Measurements from ENCODE around the gene RFX5. TPM values are rescaled to one million over a fixed set of nuclear protein-coding genes. Genes with fewer than 3 reads are reported as not detected.
"Not testable (repeated sequence)": the region's sequence is repeated elsewhere in the genome, so short reads cannot be mapped to it uniquely, and the experiment has no call there.

RFX5 gene
- total RNA-seq, 4 donors from 2014 or later, result 17.7 to 61.0 (median 35.4) TPM

GRCh38 chr1:151390221-151391078 lies 43.4 kb upstream of the RFX5 start:
- H3K27me3 ChIP-seq; intact Hi-C loops (cut with DNase I; ENCODE audit: low total_unique reads); H3K4me3 ChIP-seq; H3K9me3 ChIP-seq; H3K36me3 ChIP-seq: not testable (repeated sequence)
- WGBS, 2 donors (ENCODE audit: low coverage in 1 of 2), result 31 to 45% methylated on average over 12 to 22 of the region's 22 CpGs
- TF ChIP-seq POLR2AphosphoS5 (IDR thresholded peaks at IDR 0.05), result peak in 1 of 3 donors; percentile 53
- peak; percentile 89 for DNase-seq
- Histone ChIP-seq H3K27ac (peak overlapping the region; percentile 66 to 81 (median 71)), H3K4me1 (peaks cover 0 to 17% (median 0%) of the 10 kb centered on the region in 4 donors)
- in situ Hi-C loops (cut with MboI; ENCODE audit: low pct_ligation_motif_present in 1 of 4, low pct_unique_long_range_greater_than_20kb in 1 of 4, low sequenced_read_pairs in 3 of 4), result loop anchor here in 1 of 4 donors (10.0 kb wide), 1 partner anchor 86 kb away; no protein-coding TSS in a partner anchor

DNA sequence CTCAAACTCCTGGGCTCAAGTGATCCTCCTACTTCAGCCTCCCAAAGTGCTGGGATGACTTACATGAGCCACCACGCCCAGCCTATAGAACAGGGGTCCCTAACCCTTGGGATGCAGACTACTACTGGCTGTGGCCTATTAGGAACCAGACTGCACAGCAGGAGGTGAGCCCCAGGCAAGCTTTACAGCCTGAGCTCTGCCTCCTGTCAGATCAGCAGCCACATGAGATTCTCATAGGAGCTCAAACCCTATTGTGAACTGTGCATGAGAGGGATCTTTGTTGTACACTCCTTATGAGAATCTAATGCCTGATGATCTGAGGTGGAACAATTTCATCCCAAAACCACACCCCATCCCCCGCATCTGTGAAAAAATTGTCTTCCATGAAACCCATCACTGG lies 39.0 kb upstream of the RFX5 start:
- no peaks in the 10 kb centered on the region for H3K36me3 ChIP-seq
- no peaks in the 10 kb centered on the region for H3K9me3 ChIP-seq
- no peak overlapping the region for H3K4me3 ChIP-seq
- DNase-seq, result no peak
- TF ChIP-seq EP300 (IDR thresholded peaks at IDR 0.05; ENCODE audit: low read depth), result no peak
- TF ChIP-seq POLR2A (IDR thresholded peaks at IDR 0.05), result no peak
- no peak for TF ChIP-seq POLR2AphosphoS5 (IDR thresholded peaks at IDR 0.05)
- TF ChIP-seq, protein P1, sequence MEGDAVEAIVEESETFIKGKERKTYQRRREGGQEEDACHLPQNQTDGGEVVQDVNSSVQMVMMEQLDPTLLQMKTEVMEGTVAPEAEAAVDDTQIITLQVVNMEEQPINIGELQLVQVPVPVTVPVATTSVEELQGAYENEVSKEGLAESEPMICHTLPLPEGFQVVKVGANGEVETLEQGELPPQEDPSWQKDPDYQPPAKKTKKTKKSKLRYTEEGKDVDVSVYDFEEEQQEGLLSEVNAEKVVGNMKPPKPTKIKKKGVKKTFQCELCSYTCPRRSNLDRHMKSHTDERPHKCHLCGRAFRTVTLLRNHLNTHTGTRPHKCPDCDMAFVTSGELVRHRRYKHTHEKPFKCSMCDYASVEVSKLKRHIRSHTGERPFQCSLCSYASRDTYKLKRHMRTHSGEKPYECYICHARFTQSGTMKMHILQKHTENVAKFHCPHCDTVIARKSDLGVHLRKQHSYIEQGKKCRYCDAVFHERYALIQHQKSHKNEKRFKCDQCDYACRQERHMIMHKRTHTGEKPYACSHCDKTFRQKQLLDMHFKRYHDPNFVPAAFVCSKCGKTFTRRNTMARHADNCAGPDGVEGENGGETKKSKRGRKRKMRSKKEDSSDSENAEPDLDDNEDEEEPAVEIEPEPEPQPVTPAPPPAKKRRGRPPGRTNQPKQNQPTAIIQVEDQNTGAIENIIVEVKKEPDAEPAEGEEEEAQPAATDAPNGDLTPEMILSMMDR (IDR thresholded peaks at IDR 0.05), result no peak
- in situ Hi-C loops (cut with MboI; ENCODE audit: low pct_ligation_motif_present in 1 of 4, low pct_unique_long_range_greater_than_20kb in 1 of 4, low sequenced_read_pairs in 3 of 4), result no loop called here
- H3K27me3 ChIP-seq, result no peaks in the 10 kb centered on the region
- intact Hi-C loops (cut with DNase I; ENCODE audit: low total_unique reads), result no loop called here
- H3K27ac ChIP-seq, result no peak overlapping the region
- 74% methylated on average over 2 of the region's 2 CpGs; no CpG with 5 or more reads in 1 of the 2 donors for WGBS, 2 donors (ENCODE audit: low coverage in 1 of 2)
- H3K4me1 ChIP-seq, result peaks cover 0 to 5% (median 0%) of the 10 kb centered on the region in 4 donors

GRCh38 chr1:151384584-151384983 lies 37.5 kb upstream of the RFX5 start:
- peaks cover 0 to 6% (median 0%) of the 10 kb centered on the region in 4 donors for H3K4me1 ChIP-seq
- DNase-seq, result no peak
- H3K27me3 ChIP-seq, result no peaks in the 10 kb centered on the region
- 63 to 77% methylated on average over 3 of the region's 3 CpGs for WGBS, 2 donors (ENCODE audit: low coverage in 1 of 2)
- H3K27ac ChIP-seq, result no peak overlapping the region
- H3K4me3 ChIP-seq, result no peak overlapping the region
- no peaks in the 10 kb centered on the region for H3K9me3 ChIP-seq
- H3K36me3 ChIP-seq, result no peaks in the 10 kb centered on the region
- in situ Hi-C loops (cut with MboI; ENCODE audit: low pct_ligation_motif_present in 1 of 4, low pct_unique_long_range_greater_than_20kb in 1 of 4, low sequenced_read_pairs in 3 of 4), result no loop called here
- intact Hi-C loops (cut with DNase I; ENCODE audit: low total_unique reads), result no loop called here
- no peak for TF ChIP-seq POLR2A (IDR thresholded peaks at IDR 0.05)
- TF ChIP-seq, protein P1 (IDR thresholded peaks at IDR 0.05), result no peak
- no peak for TF ChIP-seq EP300 (IDR thresholded peaks at IDR 0.05; ENCODE audit: low read depth)
- no peak for TF ChIP-seq POLR2AphosphoS5 (IDR thresholded peaks at IDR 0.05)

DNA sequence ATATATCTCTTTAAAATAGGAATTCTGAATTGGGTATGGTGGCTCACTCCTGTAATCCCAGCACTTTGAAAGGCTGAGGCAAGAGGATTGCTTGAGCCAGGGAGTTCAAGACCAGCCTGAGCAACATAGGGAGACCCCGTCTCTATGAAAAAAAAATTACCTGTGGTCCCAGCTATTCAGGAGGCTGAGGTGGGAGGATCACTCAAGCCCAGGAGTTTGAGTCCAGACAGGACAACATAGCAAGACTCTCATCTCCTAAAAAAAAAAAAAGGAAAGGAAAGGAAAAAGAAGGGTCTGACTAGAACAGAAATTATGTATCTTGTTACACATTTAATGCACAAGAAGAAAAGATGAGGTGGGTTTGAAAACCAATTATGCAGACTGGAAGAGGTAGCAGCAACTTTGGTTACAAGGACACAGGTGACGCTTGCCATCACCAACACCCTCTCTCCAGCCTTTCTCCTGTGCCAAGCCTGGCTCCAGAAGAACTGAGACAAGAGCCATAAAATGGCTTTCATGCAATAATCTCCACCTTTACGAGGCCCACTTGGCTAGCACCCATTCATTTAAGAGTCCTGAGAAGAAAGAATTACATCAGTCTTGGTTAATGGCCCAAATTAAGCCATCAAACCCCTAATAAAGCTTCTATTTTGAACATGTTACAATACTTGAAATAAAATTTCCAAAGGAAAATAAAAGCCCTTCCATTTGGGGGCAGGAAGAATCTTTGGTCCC lies 30.3 kb upstream of the RFX5 start:
- no peaks in the 10 kb centered on the region for H3K36me3 ChIP-seq
- peak overlapping the region; percentile 59 to 71 (median 65) for H3K27ac ChIP-seq
- TF ChIP-seq EP300 (IDR thresholded peaks at IDR 0.05; ENCODE audit: low read depth) (no peak), POLR2AphosphoS5 (IDR thresholded peaks at IDR 0.05) (peak in 1 of 3 donors; percentile 16)
- no peak overlapping the region for H3K4me3 ChIP-seq
- no peaks in the 10 kb centered on the region for H3K27me3 ChIP-seq
- intact Hi-C loops (cut with DNase I; ENCODE audit: low total_unique reads) (no loop called here), in situ Hi-C loops (cut with MboI; ENCODE audit: low pct_ligation_motif_present in 1 of 4, low pct_unique_long_range_greater_than_20kb in 1 of 4, low sequenced_read_pairs in 3 of 4) (no loop called here)
- DNase-seq, result peak; percentile 68
- no peaks in the 10 kb centered on the region for H3K9me3 ChIP-seq
- H3K4me1 ChIP-seq, result peaks cover 5 to 45% (median 23%) of the 10 kb centered on the region in 4 donors
- 34 to 44% methylated on average over 3 of the region's 3 CpGs for whole genome bisulfite sequencing, 2 donors (ENCODE audit: low coverage in 1 of 2)

GRCh38 chr1:151373196-151373595 lies 26.1 kb upstream of the RFX5 start:
- 57% methylated on average over 14 of the region's 14 CpGs; no CpG with 5 or more reads in 1 of the 2 donors for WGBS, 2 donors (ENCODE audit: low coverage in 1 of 2)
- Histone ChIP-seq H3K4me3 (peak overlapping the region in 1 of 4 donors; percentile 63), H3K9me3 (no peaks in the 10 kb centered on the region), H3K27me3 (no peaks in the 10 kb centered on the region), H3K4me1 (peaks cover 13 to 80% (median 55%) of the 10 kb centered on the region in 4 donors), H3K27ac (peak overlapping the region; percentile 84 to 92 (median 87)), H3K36me3 (peaks cover 0 to 2% (median 0%) of the 10 kb centered on the region in 4 donors)
- TF ChIP-seq EP300 (IDR thresholded peaks at IDR 0.05; ENCODE audit: low read depth) (no peak), POLR2AphosphoS5 (IDR thresholded peaks at IDR 0.05) (no peak), POLR2A (IDR thresholded peaks at IDR 0.05) (no peak)
- TF ChIP-seq, protein P1 (IDR thresholded peaks at IDR 0.05), result no peak
- DNase-seq, result no peak
- in situ Hi-C loops (cut with MboI; ENCODE audit: low pct_ligation_motif_present in 1 of 4, low pct_unique_long_range_greater_than_20kb in 1 of 4, low sequenced_read_pairs in 3 of 4) (no loop called here), intact Hi-C loops (cut with DNase I; ENCODE audit: low total_unique reads) (loop anchor here (2.0 kb wide), 1 partner anchor 26 kb away; the partner anchor contains the start of gene PSMB4)
